PC-3 (cell line): ENCODE measurements around the gene SH3RF2. TPM values are rescaled to one million over a fixed set of nuclear protein-coding genes. Genes with fewer than 3 reads are reported as not detected.

Experiments used
- ATAC-seq: fragments of 200-7000 bp; cut with Tn5 transposase; 2 replicates; pipeline ENCODE4 v1.9.1; 2020; ENCODE audit warnings: mild to moderate bottlenecking, moderate library complexity
- BruUV-seq: library from RNA; stranded (reverse); fragments of 400-500 nt; replicated peaks from 2 replicates; lab custom pipeline; 2021; lab: Mats Ljungman, UMichigan
- CTCF ChIA-PET: fragments of 300-600 bp; sonication (Branson Sonifier 250); formaldehyde crosslinking; loops from one replicate; lab custom pipeline; 2022; ENCODE audit warnings: antibody characterized with exemption; lab: Charles Lee
- POLR2A ChIA-PET: fragments of 300-600 bp; sonication (Branson Sonifier 250); formaldehyde crosslinking; loops from one replicate; lab custom pipeline; 2022; ENCODE audit warnings: antibody characterized with exemption; ENCODE audit not compliant: unreplicated experiment; lab: Charles Lee
- DNase-seq: peaks from one replicate; pipeline ENCODE4 v3.0.0-alpha.2; 2015
- H2AFZ ChIP-seq: fragments of 300-600 bp; sonication (generic); 2 replicates; pipeline ENCODE4 v1.6.0; 2016; ENCODE audit warnings: antibody characterized with exemption, low read length
- H3F3A ChIP-seq: fragments of 300-600 bp; sonication (generic); one replicate; pipeline ENCODE4 v1.6.0; 2017; ENCODE audit warnings: antibody characterized with exemption, low read length, control low read depth, mild to moderate bottlenecking; ENCODE audit not compliant: unreplicated experiment
- H3K27ac ChIP-seq: fragments of 300-600 bp; sonication (generic); 2 replicates; pipeline ENCODE4 v1.5.1; 2016; ENCODE audit warnings: mild to moderate bottlenecking, low read length
- H3K27me3 ChIP-seq: fragments of 300-600 bp; sonication (generic); 2 replicates; pipeline ENCODE4 v1.6.1; 2016; ENCODE audit warnings: low read length, mixed read lengths
- H3K36me3 ChIP-seq: fragments of 300-600 bp; sonication (generic); 2 replicates; pipeline ENCODE4 v1.6.1; 2016; ENCODE audit warnings: low read depth, mixed run types, low read length, mixed read lengths
- H3K4me1 ChIP-seq: fragments of 300-600 bp; sonication (generic); 2 replicates; pipeline ENCODE4 v1.5.1; 2016; ENCODE audit warnings: low read length; ENCODE audit not compliant: insufficient read depth
- H3K4me2 ChIP-seq: fragments of 300-600 bp; sonication (generic); 2 replicates; pipeline ENCODE4 v1.6.0; 2016; ENCODE audit warnings: low read length
- H3K4me3 ChIP-seq: fragments of 300-600 bp; sonication (generic); 2 replicates; pipeline ENCODE4 v1.5.1; 2016; ENCODE audit warnings: mild to moderate bottlenecking, low read length, mixed read lengths
- H3K79me2 ChIP-seq: fragments of 300-600 bp; sonication (generic); 2 replicates; pipeline ENCODE4 v1.6.1; 2017; ENCODE audit warnings: low read length, mixed read lengths
- H3K9ac ChIP-seq: fragments of 300-600 bp; sonication (generic); 2 replicates; pipeline ENCODE4 v1.6.0; 2016; ENCODE audit warnings: mild to moderate bottlenecking, low read length
- H3K9me2 ChIP-seq: fragments of 300-600 bp; sonication (generic); replicated peaks from 2 replicates; pipeline ENCODE4 v1.6.1; 2016; ENCODE audit warnings: mixed run types, low read length, mixed read lengths
- H3K9me3 ChIP-seq: fragments of 300-600 bp; sonication (generic); 2 replicates; pipeline ENCODE4 v1.6.1; 2016; ENCODE audit warnings: low read length, mixed read lengths
- H4K20me1 ChIP-seq: fragments of 300-600 bp; sonication (generic); 2 replicates; pipeline ENCODE4 v1.6.1; 2016; ENCODE audit warnings: low read length, mixed read lengths
- EZH2 ChIP-seq: fragments of 300-600 bp; sonication (generic); IDR thresholded peaks from one replicate; pipeline ENCODE4 v1.6.1; 2017; ENCODE audit warnings: antibody characterized with exemption, mild to moderate bottlenecking, low read length; ENCODE audit not compliant: unreplicated experiment
- EZH2phosphoT487 ChIP-seq: fragments of 300-600 bp; sonication (generic); IDR thresholded peaks from 2 replicates; pipeline ENCODE4 v1.6.1; 2018; ENCODE audit warnings: mild to moderate bottlenecking, antibody characterized with exemption, low read length, borderline replicate concordance
- intact Hi-C: fragments of 100-400 bp; cut with micrococcal nuclease; formaldehyde crosslinking; loops from 2 replicates; pipeline ENCODE4 v1.9.0; 2023
- total RNA-seq: library from RNA; depleted of rRNA; stranded (reverse); fragments of >200 nt; gene quantifications from 2 replicates; pipeline ENCODE4 v1.2.3, GENCODE V29; 2014
- TF ChIP-seq, protein P1 (sequence below): fragments of 300-600 bp; sonication (generic); conservative IDR thresholded peaks from 2 replicates; pipeline ENCODE4 v1.5.1; 2017; ENCODE audit warnings: antibody characterized with exemption, low read depth, mild to moderate bottlenecking, low read length

SH3RF2 gene
- total RNA-seq, 1 experiment from 2014 or later, result 5.9 TPM

DNA sequence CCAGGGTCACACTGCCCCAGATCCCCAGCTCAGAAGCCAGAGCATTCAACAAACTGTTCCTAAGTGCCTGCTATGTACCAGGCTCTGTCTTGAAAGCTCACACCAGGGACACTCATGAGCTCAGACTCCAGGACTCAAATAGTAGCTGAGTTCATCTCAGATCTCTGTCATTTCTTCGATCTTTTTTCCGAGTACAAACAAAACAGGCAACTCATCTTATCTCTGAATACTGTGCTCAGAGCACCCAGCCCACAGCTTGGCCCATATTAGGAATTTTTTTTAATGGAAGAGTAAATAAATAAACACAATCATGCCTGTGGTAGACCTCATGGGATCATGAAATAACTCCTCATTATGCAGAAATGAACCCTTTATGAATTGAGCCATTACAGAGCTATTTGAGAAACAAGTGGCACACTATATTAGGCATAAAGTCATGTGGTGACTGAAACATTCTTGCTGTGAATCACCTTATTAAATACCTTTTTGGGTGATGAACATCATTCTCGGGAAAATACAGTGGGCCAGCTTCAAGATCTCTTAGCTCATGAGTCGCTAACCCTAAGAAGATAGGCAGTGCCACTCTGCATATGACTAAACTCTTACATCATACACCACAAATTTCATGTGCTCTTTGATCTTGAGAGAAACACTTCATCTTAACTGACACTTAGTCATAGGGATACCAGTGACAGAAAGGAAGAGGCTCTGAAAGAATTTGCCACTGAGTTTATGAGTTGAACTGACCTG lies 9.9 kb downstream of the SH3RF2 start:
- Histone ChIP-seq H3F3A (no peaks in the 10 kb centered on the region), H3K4me2 (peak overlapping the region; percentile 32; the same call in 1 of the 2 replicates), H3K27me3 (no peaks in the 10 kb centered on the region), H3K27ac (peak overlapping the region; percentile 53), H2AFZ (no peak overlapping the region), H3K36me3 (no peaks in the 10 kb centered on the region), H3K4me3 (no peak overlapping the region), H3K79me2 (peaks cover 4% of the 10 kb centered on the region; the same call in 1 of the 2 replicates), H3K9ac (no peak overlapping the region), H4K20me1 (no peaks in the 10 kb centered on the region), H3K4me1 (peaks cover 40% of the 10 kb centered on the region), H3K9me3 (no peaks in the 10 kb centered on the region), H3K9me2 (no peaks in the 10 kb centered on the region)
- DNase-seq, result peak; percentile 88
- BruUV-seq, result no TSS peak
- CTCF ChIA-PET, result interaction anchor here (1.1 kb wide), 1 partner anchor 33 kb away, joined by 3 read pairs; no protein-coding TSS in a partner anchor
- POLR2A ChIA-PET, result interaction anchor here (0.5 to 0.6 kb wide), 2 partner anchors 9 to 95 kb away, joined by 3 read pairs; no protein-coding TSS in a partner anchor
- no peak for TF ChIP-seq EZH2
- TF ChIP-seq, protein P1, sequence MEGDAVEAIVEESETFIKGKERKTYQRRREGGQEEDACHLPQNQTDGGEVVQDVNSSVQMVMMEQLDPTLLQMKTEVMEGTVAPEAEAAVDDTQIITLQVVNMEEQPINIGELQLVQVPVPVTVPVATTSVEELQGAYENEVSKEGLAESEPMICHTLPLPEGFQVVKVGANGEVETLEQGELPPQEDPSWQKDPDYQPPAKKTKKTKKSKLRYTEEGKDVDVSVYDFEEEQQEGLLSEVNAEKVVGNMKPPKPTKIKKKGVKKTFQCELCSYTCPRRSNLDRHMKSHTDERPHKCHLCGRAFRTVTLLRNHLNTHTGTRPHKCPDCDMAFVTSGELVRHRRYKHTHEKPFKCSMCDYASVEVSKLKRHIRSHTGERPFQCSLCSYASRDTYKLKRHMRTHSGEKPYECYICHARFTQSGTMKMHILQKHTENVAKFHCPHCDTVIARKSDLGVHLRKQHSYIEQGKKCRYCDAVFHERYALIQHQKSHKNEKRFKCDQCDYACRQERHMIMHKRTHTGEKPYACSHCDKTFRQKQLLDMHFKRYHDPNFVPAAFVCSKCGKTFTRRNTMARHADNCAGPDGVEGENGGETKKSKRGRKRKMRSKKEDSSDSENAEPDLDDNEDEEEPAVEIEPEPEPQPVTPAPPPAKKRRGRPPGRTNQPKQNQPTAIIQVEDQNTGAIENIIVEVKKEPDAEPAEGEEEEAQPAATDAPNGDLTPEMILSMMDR, result no peak
- TF ChIP-seq EZH2phosphoT487, result no peak
- peak; percentile 73 for ATAC-seq
- intact Hi-C loops, result loop anchor here (1.0 kb wide), 1 partner anchor 10 kb away; the partner anchor contains the start of gene SH3RF2

DNA sequence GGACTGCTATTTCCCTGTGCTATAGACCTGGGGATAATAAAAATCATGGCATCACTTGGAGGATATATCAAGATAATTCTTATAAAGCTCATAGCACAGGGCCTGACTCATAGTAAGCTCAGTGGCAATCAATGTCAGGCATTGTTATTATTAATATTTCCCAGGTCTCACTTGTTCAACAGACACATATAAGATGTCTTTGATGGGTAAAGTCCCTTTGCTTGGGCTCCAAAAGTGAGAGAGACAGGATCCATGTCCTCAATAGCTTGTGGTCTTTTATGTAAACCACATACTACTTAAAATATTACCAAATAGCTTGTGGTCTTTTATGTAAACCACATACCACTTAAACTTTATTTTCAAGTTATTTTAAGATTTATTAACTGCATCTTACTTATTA lies 11.2 kb downstream of the SH3RF2 start:
- ATAC-seq (no peak), DNase-seq (no peak)
- TF ChIP-seq EZH2, result no peak
- no peak for TF ChIP-seq EZH2phosphoT487
- TF ChIP-seq, protein P1, result no peak
- Histone ChIP-seq H3K4me1 (peaks cover 37% of the 10 kb centered on the region), H3K4me2 (0 out of 2 replicates have a peak overlapping the region, but pooled peaks have one; percentile 22), H3K79me2 (peaks cover 4% of the 10 kb centered on the region; the same call in 1 of the 2 replicates), H3K27ac (no peak overlapping the region), H3F3A (no peaks in the 10 kb centered on the region), H3K9me3 (no peaks in the 10 kb centered on the region), H2AFZ (no peak overlapping the region), H3K9me2 (no peaks in the 10 kb centered on the region), H4K20me1 (no peaks in the 10 kb centered on the region), H3K9ac (no peak overlapping the region), H3K27me3 (no peaks in the 10 kb centered on the region), H3K36me3 (no peaks in the 10 kb centered on the region), H3K4me3 (no peak overlapping the region)
- intact Hi-C loops, result no loop called here
- CTCF ChIA-PET, result no interaction called here
- POLR2A ChIA-PET, result no interaction called here
- BruUV-seq, result no TSS peak

DNA sequence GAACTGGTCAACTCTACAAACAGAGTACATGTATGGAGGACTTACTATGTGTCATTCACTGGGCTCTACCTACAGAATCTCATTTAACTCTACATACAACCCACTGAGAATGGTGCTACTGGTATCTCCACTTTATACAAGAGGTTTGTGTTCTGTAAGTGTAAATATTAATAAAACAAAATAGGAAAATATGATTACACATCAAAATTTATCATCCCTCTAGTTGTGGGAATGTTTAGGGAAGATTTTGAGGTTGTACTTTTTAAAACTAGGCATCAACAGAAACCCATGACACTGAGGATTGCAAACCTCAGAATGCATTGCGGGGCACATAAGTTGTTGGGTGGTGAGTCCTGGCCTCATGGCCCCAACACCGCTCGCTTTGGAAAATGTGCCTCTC lies 11.7 kb downstream of the SH3RF2 start:
- H3K9me2 ChIP-seq, result no peaks in the 10 kb centered on the region
- no peak overlapping the region for H3K4me2 ChIP-seq
- no peak overlapping the region for H2AFZ ChIP-seq
- no peaks in the 10 kb centered on the region for H3K27me3 ChIP-seq
- peaks cover 4% of the 10 kb centered on the region; the same call in 1 of the 2 replicates for H3K79me2 ChIP-seq
- H4K20me1 ChIP-seq, result no peaks in the 10 kb centered on the region
- H3K9ac ChIP-seq, result no peak overlapping the region
- ChIA-PET CTCF (no interaction called here), POLR2A (no interaction called here)
- DNase-seq (no peak), ATAC-seq (no peak)
- TF ChIP-seq EZH2phosphoT487 (no peak), EZH2 (no peak)
- TF ChIP-seq, protein P1, result no peak
- H3F3A ChIP-seq, result no peaks in the 10 kb centered on the region
- peaks cover 37% of the 10 kb centered on the region for H3K4me1 ChIP-seq
- intact Hi-C loops, result no loop called here
- BruUV-seq, result no TSS peak
- no peak overlapping the region for H3K4me3 ChIP-seq
- H3K9me3 ChIP-seq, result no peaks in the 10 kb centered on the region
- H3K36me3 ChIP-seq, result no peaks in the 10 kb centered on the region
- no peak overlapping the region for H3K27ac ChIP-seq
